HG03558 (cell line): ENCODE measurements around the gene CERS5.

ENCODE experiments used
- ATAC-seq: cut with Tn5 transposase; IDR thresholded peaks from one replicate; pipeline ENCODE4 v1.9.1; 2021; ENCODE audit warnings: moderate number of reproducible peaks; ENCODE audit not compliant: unreplicated experiment; ENCODE audit errors: extremely low read depth

Gene CERS5

GRCh38 chr12:50142993-50143392, 24.2 kb downstream of the CERS5 start:
- ATAC-seq, result no peak

GRCh38 chr12:50132505-50133135, 34.5 kb downstream of the CERS5 start:
- ATAC-seq, result no peak

GRCh38 chr12:50129290-50129689, 37.9 kb downstream of the CERS5 start:
- no peak for ATAC-seq

- ATAC-seq, result no peak
Observed at GRCh38 chr12:50127546-50127945, 39.6 kb downstream of the CERS5 start.

- no peak for ATAC-seq
Observed at GRCh38 chr12:50123203-50123602, 44.0 kb downstream of the CERS5 start.

GRCh38 chr12:50121641-50122040, 45.5 kb downstream of the CERS5 start:
- ATAC-seq, result no peak

GRCh38 chr12:50120953-50121352, 46.2 kb downstream of the CERS5 start:
- no peak for ATAC-seq

GRCh38 chr12:50120521-50120920, 46.6 kb downstream of the CERS5 start:
- no peak for ATAC-seq

GRCh38 chr12:50119387-50119786, 47.8 kb downstream of the CERS5 start:
- ATAC-seq, result no peak

GRCh38 chr12:50117057-50117622, 50.0 kb downstream of the CERS5 start:
- ATAC-seq, result no peak

GRCh38 chr12:50112456-50113218, 54.5 kb downstream of the CERS5 start:
- ATAC-seq, result no peak

- peak; percentile 69 for ATAC-seq
Observed at GRCh38 chr12:50111693-50112455, 55.3 kb downstream of the CERS5 start, which contains the start of gene COX14. COX14 (plus strand) TSS chr12:50112236; CDS start chr12:50120044, 7,808 bp downstream.

GRCh38 chr12:50111395-50111692, 55.8 kb downstream of the CERS5 start:
- peak; percentile 1 for ATAC-seq

GRCh38 chr12:50110762-50111351, 56.3 kb downstream of the CERS5 start:
- ATAC-seq, result no peak

- no peak for ATAC-seq
Observed at GRCh38 chr12:50110127-50110761, 56.9 kb downstream of the CERS5 start.

GRCh38 chr12:50109319-50109718, 57.9 kb downstream of the CERS5 start:
- ATAC-seq, result no peak

- no peak for ATAC-seq
Observed at GRCh38 chr12:50107416-50108268, 59.5 kb downstream of the CERS5 start.

GRCh38 chr12:50106907-50107306, 60.3 kb downstream of the CERS5 start:
- ATAC-seq, result no peak

GRCh38 chr12:50105913-50106450, 61.2 kb downstream of the CERS5 start:
- ATAC-seq, result no peak
